ENCODE data around the gene CCDC187. TPM values are rescaled to one million over a fixed set of nuclear protein-coding genes. Genes with fewer than 3 reads are reported as not detected.

The CCDC187 gene
- total RNA-seq, 1 experiment from 2014 or later, result 0.61 TPM

DNA sequence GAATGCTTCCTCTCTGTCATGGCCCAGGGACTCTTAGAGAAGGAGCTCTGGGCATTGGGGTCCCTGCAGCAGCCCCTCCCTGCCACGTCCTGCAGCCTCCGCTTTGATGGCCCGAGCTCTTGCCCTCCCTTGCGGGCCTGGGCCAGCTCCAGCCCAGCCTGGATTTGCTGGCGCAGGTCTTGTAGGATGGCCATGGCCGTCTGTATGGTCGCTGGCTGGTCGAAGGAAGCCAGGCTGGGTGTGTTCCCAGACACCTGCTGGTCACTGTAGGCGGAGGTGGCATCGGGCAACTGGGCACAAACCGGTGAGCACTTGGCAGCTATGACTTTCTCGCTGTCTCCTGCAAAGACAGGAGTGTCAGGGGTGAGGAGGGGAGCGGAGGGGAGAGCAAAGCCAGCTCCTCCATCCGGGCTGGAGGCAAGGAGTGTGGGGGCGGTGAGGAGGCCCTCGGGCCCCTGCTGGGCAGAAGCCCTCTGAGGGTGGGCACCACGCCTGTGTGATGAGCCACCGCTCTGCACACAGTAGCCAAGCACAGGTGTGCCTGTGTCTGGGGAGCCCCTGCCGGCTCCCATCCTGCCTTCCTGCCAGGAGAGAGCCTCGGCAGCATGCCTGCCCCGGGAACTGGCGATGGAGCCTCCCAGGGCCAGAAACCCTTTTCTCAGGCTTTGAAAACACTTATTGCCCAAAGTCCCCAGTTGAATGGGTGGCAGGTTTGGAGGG, 12.4 kb downstream of the CCDC187 start:
- in situ Hi-C loops (cut with HindIII; ENCODE audit: low sequenced_read_pairs), result no loop called here
- peak; percentile 95 for DNase-seq (ENCODE audit: low spot score)

DNA sequence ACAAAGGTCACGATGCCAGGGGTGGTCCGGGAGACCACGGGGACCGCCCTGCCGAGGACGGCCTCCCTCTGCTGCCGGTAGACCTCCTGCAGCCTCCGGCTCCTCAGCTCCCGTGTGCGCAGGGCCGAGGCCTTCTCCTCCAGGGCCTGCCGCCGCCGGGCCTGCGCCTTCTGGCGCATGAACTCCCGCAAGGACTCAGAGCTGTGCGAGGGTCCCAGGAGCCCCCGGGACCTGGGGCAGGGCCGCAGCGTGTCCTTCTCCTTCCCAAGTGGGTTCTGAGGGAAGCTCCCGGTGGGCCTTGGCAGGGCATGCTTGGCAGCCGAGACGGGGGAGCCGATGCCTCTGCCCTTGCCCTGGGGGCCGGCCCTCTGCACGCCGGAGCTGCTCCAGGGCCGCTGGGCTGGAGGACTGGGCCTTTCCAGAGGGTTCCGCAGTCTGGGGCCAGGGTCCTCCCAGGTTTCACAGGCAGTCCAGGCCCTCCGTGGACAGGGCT, 13.3 kb downstream of the CCDC187 start:
- in situ Hi-C loops (cut with HindIII; ENCODE audit: low sequenced_read_pairs), result no loop called here
- no peak for DNase-seq (ENCODE audit: low spot score)

- in situ Hi-C loops (cut with HindIII; ENCODE audit: low sequenced_read_pairs), result no loop called here
- no peak for DNase-seq (ENCODE audit: low spot score)
Observed at GRCh38 chr9:136289651-136290507, 14.0 kb downstream of the CCDC187 start.

DNA sequence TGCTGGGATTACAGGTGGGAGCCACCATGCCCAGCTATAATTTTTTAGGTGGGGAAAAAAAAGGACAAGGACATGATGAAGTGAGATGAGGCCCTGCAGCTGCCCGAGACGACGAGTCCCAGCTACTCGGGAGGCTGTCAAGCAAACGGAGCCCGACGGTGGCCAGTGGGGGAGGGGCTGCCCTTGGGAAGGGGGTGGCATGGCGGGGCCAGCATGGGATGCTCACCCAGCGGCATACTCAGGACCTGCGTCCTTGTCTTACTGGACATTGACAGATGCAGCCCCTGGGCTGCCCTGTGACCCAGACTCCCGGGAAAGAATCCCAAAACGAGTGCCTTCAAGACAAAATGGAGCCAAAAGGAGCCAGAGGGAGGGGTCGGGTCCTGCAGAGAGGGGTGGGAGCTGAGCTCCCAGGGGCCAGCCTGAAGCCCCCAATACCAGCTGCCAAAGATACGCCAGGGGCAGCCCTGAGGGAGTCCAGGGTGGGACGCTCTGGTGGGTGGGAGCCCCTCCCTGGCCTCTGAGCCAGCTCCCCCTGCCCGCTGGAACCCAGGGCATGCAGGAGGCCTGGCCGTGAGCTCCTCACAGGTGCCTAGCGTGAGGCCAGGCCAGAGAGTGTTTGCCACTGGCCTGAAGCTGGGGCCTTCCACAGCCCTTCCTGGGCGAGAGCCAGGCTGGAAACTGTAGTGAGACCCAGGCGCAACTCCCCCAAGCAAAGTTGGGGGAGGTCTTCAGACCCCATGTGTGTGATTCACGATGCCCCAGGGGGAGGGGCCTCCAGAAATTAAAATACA, 15.7 kb downstream of the CCDC187 start:
- in situ Hi-C loops (cut with HindIII; ENCODE audit: low sequenced_read_pairs), result no loop called here
- no peak for DNase-seq (ENCODE audit: low spot score)

DNA sequence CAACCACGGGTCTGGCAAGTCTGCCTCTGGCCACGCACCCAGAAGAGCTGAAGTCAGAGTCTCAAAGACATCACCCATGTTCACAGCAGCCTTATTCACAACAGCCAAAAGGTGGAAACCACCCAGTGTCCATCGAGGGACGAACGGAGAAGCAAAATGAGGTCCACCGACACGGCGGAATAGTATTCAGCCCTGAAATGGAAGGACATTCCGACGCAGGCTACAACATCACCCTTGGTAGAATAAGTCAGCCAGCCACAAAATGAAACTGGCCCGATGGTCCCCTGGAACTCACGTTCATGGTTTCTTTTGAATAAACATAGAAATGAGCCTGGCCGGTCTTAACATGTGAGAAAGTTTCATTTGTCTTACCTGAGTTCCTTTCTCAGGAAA, 16.9 kb downstream of the CCDC187 start:
- DNase-seq (ENCODE audit: low spot score), result no peak
- in situ Hi-C loops (cut with HindIII; ENCODE audit: low sequenced_read_pairs), result no loop called here

GRCh38 chr9:136286359-136286986, 17.4 kb downstream of the CCDC187 start:
- in situ Hi-C loops (cut with HindIII; ENCODE audit: low sequenced_read_pairs), result no loop called here

GRCh38 chr9:136285501-136286358, 18.2 kb downstream of the CCDC187 start:
- in situ Hi-C loops (cut with HindIII; ENCODE audit: low sequenced_read_pairs), result no loop called here
- no peak for DNase-seq (ENCODE audit: low spot score)

More at GRCh38 chr9:136286359-136286986, 17.4 kb downstream of the CCDC187 start:
- no peak for DNase-seq (ENCODE audit: low spot score)

DNA sequence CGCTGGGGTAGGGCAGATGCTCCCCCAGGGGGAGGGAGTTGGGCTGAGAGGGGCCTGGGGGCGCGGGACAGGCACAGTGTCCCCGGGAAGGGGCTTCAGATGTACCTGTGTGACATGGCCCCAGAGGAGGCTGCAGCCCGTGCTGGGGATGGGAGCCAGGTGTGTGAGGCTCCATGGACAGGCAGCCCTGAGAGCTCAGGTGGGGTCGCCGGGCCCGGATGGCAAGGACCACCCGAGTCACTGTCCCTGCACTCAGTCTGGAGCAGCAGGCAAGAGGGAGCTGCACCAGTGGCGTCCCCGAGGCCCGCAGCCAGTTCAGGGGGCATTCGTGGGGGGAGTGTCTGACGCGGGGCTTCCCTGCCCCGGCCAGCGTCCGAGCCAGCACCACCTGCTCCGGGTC, 18.9 kb downstream of the CCDC187 start:
- in situ Hi-C loops (cut with HindIII; ENCODE audit: low sequenced_read_pairs), result no loop called here
- no peak for DNase-seq (ENCODE audit: low spot score)

DNA sequence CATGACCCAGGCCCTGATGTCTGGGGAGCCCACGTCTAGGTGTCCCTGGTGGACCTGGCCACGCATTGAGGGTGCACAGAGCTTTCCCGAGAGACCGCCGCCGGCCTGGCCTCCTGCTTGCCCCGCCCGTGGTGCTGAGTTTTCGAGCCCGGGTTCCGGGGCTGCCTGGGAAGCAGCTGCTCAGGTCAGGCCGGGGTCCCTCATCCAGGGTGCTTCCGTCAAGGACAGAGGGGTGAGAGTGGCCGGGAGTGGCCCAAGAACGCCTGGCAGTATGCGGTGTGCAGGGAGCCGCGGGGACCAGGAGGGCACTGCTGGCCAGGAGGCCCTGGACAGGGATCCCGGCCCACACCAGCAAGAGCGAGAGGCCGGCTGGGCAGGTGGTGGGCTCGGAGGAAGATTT, 19.6 kb downstream of the CCDC187 start:
- DNase-seq (ENCODE audit: low spot score), result no peak
- in situ Hi-C loops (cut with HindIII; ENCODE audit: low sequenced_read_pairs), result no loop called here

GRCh38 chr9:136283291-136284235, 20.3 kb downstream of the CCDC187 start:
- DNase-seq (ENCODE audit: low spot score), result peak; percentile 91
- in situ Hi-C loops (cut with HindIII; ENCODE audit: low sequenced_read_pairs), result no loop called here

DNA sequence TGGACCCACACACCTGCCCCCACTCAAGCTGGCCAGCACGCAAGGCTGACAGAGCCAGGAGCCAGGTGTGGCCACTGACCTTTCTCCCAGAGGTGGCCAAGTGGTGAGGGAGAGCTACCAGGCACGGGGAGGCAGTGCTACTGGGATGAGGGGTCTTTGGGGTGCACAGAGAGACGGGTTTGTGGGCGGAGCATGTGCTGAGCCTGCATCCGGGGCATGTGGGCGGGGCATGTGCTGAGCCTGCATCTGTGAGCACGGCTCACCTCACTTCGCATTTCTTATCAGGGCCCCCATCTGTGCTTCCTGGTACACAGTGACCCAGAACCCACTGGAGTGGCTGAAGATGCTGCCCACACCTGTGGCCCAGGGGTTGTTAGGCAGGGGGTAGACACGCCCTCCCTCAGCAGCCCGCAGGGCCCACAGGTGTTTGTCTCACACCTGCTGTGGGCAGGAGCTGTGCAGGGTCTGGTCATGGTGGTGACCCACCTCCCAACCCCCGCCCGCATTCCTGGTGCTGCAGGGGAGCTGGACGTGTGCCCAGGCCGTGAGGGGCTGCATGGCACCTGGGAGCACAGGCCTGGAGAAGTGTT, 21.5 kb downstream of the CCDC187 start:
- in situ Hi-C loops (cut with HindIII; ENCODE audit: low sequenced_read_pairs), result no loop called here
- no peak for DNase-seq (ENCODE audit: low spot score)

GRCh38 chr9:136281421-136282271, 22.2 kb downstream of the CCDC187 start:
- no peak for DNase-seq (ENCODE audit: low spot score)
- in situ Hi-C loops (cut with HindIII; ENCODE audit: low sequenced_read_pairs), result no loop called here

- no peak for DNase-seq (ENCODE audit: low spot score)
- in situ Hi-C loops (cut with HindIII; ENCODE audit: low sequenced_read_pairs), result no loop called here
Observed at GRCh38 chr9:136280535-136281315, 23.2 kb downstream of the CCDC187 start.

- in situ Hi-C loops (cut with HindIII; ENCODE audit: low sequenced_read_pairs), result no loop called here
- no peak for DNase-seq (ENCODE audit: low spot score)
Observed at GRCh38 chr9:136279471-136279870, 24.4 kb downstream of the CCDC187 start.

GRCh38 chr9:136278894-136279293, 25.0 kb downstream of the CCDC187 start:
- in situ Hi-C loops (cut with HindIII; ENCODE audit: low sequenced_read_pairs), result no loop called here
- DNase-seq (ENCODE audit: low spot score), result no peak

Data from G401 (cell line).